GM18508 (cell line): ENCODE measurements around the gene TMEM150B.
"Not testable (repeated sequence)": the region's sequence is repeated elsewhere in the genome, so short reads cannot be mapped to it uniquely, and the experiment has no call there.

Source experiments
- ATAC-seq: cut with Tn5 transposase; IDR thresholded peaks from one replicate; pipeline ENCODE4 v1.9.1; 2021; ENCODE audit warnings: moderate number of reproducible peaks; ENCODE audit not compliant: insufficient read depth, unreplicated experiment

The TMEM150B gene

DNA sequence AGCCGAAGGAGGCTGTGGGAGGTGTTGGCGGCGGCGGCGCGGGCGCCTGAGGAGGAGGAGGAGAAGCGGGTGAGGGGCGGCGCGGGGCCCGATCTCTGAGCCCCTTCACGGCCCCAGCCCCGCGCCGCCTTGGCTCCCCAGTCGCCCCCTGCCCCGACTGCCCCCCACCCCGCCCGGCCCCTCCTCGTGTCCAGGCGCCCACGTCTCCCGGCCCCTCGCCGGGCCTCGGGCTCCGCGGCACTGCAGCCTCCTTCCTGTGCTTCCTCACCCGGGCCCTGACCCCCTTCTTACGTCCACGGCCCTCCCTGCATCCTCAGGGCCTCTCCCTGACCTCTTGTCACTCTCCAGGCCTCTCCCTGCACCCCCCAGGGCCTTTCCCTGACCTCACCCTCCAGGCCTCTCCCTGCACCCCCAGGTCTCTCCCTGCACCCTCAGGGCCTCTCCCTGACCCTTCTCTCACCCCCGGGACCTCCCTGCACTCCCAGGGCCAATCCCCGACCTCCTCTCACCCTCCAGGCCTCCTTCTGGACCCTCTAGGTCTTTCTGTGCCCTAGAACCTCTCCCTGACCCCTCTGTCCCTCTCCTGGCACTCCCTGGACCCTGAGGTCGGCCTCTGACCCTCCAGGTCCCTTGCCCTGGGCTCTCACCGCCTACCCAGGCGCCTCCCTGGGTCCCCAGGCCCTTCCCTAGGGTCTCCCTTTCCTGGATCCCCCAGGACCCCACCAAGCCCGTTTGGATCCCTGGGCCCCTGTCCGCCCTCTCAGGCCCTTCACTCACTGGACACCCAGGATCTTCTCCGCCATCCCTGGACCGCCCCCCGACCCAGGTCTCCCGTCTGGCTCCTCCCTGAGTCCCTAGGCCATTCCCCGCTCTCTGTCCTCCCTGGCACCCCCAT lies 15.0 kb upstream of the TMEM150B start:
- no peak for ATAC-seq

DNA sequence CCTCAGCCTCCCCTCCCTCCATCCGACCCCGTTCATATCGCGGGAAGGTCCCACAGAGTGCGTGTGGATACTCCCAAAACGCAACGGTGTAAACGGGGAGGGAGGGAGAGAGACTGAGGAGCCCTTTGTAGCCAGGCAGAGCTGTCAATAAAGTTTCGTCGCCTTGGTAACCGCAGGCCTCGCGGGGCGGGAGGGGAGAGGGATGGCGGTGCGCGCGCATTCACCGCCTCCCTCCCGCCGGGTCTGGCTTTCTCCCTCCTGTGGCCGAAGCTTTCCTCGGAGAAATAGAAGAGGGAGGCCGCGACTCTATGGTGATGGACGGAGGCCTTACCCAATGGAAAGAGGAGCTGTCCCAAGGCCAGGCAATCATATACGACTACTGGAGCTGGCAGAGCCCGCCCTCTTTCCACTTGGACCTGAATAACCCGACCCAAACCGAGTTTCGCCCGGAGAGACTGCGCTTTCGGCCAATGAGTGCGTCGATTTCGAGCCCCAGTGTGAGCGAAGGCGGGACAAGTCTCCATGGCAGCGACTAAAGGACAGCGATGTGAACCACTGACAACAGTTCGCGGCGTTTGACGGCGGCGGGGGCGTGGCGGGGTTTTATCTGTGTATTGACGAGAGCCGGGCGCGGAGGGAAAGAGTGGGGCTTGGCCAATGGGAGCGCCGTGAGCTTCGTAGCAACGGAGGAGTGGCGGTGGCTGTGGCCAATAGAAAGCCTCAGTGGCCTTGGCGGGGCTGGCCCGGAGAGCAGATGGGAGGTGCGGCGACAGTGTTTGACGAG lies 14.2 kb upstream of the TMEM150B start, which contains the start of gene KMT5C:
KMT5C (plus strand) TSS at position 772 of the 784 bp plus-strand sequence. CDS start 2,061 bp downstream, outside the sequence.
- ATAC-seq, result peak; percentile 81

DNA sequence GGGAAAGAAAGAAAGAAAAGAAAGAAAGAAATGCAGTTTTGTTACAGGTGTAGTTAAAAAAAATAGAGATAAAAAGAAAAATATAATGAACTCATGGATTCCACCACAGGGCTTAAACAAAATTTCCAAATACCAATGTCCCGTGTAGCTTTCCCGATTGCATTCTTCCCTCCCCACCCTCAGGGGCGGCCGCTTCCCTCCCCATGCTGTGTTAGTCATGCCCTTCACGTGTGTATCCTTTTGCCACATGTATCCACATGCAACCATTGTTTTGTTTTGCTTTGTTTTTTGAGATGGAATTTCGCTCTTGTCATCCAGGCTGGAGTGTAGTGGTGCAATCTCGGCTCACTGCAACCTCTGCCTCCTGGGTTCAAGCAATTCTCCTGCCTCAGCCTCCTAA lies 11.0 kb upstream of the TMEM150B start:
- no peak for ATAC-seq

DNA sequence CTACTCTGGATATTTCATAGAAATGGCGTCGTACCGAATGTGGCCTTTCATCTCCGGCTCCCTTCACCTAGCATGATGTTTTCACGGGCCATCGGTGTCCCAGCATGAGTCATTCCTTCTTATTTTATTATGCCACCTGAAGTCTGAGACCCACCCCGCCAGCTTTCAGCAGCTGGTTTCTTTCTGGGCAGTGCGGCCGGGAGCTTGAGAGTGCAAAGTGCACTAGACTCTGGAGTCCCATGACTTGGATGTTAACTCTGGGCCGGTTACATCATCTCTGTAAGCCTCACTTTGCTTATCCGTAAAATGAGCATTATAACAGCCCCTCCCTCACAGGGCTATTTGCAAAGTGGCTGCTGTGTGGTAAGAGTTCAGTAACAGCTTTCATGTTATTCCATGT lies 8.7 kb upstream of the TMEM150B start:
- ATAC-seq, result no peak

DNA sequence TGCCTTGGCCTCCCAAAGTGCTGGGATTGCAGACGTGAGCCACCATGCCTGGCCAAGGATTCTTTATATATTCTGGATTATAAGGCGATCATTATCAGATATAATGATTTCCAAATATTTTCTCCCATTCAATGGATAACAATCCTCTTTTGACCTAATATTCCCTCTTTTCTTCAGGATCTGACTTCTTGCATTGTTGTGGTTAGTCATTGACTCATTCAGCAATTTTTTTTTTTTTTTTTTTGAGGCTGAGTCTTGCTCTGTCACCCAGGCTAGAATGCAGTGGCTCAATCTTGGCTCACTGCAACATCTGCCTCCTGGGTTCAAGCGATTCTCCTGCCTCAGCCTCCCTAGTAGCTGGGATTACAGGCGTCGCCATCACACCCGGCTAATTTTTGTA lies 4.7 kb upstream of the TMEM150B start:
- not testable (repeated sequence) for ATAC-seq

DNA sequence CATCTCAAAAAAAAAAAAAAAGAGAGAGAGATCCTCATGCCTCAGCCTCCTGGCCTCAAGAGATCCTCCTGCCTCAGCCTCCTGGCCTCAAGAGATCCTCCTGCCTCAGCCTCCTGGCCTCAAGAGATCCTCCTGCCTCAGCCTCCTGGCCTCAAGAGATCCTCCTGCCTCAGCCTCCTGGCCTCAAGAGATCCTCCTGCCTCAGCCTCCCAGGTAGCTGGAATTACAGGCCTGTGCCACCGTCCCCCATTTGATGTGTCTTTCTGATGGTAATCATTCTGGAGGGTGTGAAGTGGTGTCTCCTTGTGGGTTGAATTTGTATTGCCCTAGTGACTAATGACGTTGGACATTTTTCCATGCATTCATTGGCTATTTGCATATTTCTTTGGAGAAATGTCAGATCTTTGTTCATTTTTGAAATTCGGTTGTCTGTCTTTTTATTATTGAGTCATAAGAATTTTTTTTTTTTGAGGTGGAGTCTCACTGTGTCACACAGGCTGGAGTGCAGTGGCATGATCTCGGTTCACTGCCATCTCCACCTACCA lies 3.7 kb upstream of the TMEM150B start:
- not testable (repeated sequence) for ATAC-seq

DNA sequence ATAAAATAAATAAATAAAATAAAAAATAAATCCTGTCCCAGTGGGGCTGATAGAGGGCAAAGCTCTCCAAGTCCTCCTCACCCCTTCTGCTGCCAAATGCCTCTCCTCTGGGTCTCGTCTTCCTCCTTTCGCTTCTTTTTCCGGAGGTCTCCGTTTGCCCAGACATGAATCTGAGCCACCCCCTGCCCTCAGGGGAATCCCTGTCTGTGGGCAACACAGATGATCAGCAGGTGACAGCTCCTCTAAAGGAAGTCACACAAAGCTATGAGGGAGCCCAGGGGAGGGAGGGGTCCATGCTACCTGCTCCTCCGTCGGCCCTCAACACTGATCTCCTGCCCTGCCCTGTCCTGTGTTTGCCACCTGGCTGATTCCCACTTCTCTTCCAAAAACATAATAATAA lies 479 bp downstream of the TMEM150B start:
- no peak for ATAC-seq

DNA sequence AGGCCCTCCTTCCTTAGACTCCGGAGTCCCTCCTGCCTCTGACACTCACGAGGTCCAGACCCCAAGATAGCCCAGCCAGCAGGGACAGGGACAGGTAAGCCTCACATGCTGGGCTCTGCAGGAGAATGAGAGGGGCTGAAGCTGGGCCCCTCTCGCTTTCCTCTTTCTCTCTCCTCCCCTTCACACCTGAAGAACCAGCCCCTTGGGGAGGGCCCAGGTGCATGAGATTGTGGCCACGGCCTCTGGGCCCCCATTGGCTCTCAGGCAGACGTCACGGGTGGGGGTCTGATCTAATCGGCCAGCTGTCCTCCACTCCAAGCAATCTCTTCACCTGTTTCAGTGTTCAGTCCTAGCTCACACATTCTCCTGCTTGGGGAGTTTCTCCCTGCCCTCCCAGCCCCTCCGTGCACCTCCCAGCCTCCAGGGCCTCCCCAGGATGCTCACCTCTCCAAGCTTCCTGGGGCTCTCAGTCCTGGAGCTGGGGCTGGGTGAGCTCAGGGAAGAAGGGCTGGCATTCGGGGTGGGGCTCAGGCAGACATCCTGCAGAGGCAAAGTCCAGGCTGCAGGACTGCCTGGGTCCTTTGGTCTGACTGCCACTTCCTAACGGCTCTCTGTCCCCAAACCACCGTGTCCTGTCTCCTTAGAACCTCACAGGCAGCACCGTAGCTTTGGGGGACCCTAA lies 2.8 kb downstream of the TMEM150B start:
- no peak for ATAC-seq

DNA sequence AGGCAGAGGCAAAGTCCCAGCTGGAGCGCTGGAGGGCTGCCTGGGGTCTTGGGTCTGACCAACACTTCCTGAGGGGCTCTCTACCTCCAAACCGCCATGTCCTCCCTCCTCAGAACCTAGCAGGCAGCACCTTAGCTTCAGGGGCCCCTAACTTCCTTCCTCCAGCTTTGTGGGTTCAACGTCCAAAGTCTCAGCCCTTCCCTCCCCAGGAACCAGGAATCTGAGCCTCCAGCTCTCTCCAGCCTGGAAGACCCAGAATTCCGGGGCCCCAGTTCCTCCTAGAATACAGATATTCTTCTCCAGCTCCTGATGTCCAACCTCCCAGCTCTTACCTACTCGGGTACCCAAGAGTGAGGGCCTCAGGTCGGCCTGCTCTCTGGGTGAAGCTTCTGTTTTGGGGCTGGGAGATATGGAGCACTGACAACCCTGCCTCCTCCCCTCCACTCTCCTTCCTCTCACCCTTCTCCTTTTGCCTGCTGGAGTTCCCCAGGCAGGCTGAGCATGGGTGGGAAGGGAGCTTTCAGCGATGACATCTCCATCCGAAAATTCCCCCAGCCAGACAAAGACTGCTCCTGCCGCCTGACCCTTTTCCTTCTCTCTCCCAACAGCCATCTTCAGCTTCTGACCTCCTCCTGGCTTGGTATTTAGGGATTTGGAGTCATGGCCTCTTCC lies 3.5 kb downstream of the TMEM150B start:
- no peak for ATAC-seq

DNA sequence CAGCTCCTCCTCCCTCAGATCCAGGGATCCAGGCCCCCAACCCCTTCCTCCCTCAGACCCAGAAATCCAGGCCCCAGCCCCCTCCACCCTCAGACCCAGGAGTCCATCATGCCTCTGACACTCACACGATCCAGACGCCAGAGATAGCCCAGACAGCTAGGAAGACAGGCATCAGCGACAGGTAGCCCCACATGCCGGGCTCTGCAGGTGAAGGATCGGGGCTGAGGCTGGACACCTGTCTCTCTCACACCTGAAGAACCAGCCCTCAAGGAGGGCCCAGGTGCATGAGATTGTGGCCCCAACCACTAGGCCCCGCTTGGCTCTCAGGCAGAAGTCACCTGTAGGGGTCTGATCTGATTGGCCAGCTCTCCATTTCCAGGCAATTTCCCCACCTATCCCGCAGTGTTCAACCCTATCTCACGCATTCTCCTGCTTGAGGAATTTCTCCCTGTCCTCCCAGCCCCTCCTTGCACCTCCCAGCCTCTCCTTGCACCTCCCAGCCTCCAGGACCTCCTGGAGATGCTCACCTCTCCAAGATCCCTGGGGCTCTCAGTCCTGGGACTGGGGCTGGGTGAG lies 4.2 kb downstream of the TMEM150B start:
- ATAC-seq, result no peak

DNA sequence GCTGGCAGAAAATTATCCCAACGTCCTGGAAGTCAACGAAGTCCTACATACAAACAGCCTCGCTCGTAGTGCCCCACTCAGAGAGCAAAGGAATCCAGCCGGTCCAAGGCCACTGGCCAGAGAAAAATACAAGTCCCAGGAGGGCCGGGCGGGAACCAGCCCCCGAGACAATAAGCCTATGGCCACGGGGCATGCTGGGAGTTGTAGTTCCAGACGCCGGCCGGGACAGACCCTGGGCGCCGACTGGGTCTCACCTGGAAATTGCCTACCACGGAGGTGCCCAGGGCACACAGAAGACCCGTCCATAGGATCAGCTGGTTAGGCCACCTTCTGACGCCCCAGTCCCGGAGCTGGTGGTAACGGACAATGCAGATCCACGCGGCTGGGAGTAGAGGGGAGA lies 5.4 kb downstream of the TMEM150B start:
- no peak for ATAC-seq

DNA sequence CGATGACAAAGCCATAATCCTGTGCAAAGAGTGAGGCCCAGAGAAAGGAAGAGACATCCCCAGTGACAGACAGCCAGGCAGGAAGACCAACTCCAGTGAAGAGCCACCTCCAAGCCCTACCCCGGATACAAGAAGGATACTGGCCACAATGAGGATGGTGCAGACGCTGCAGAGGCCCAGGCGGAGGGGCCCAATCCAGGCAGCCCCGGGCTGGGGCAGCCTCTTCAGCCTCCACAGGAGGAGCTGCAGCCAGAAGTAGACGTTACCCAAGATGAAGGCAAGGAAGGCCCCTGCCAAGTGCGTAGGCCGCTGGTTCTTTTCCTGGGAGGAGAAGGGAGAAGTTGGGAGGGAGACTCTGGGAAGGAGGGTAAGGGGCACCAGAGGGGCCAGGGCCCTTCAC lies 8.5 kb downstream of the TMEM150B start:
- ATAC-seq, result no peak

DNA sequence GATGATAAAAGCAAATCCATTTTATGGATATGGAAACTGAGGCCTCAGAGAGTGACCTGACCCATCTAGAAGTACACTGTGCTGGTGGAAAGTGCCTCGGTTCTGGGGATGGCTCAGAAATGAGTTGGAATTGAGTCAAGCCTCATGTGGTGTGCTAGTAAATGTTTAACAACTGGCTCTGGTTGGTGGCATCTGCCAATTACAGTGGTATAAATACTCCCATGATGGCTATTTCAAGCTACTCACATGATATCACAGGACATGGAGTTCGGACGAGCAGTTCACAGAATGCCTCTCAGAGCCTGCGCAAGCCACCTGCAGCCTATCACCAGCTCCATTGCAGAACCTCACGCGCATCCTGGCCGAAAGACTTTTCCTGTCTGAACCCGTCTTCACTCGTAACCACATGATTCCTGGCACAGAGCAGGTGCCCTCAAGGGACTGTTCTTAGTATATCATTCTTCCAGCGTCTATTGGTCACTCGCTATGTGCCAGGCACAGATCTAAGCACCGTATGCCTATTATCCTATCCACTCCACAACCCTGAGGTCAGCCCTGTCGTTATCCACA lies 9.1 kb downstream of the TMEM150B start:
- ATAC-seq, result no peak

DNA sequence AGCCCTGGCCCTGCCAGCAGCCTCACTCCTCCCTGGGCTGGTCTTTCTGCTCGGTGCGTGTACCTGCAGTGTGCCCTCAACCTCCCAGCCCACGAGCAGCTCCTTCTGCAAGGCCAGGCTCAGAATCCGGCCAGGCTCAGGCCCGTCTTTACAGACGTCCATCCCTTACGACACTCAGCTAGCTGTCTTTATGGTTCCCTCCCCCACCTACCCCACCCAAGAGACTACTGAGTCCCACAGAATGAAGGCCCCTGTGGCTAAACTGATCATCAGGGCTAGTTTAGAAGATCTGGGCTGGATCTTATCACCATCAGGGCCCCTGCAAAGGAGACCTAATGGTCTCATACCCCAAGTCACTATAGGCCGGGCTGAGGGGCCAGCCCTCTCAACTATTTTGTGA lies 10.7 kb downstream of the TMEM150B start:
- ATAC-seq, result no peak

DNA sequence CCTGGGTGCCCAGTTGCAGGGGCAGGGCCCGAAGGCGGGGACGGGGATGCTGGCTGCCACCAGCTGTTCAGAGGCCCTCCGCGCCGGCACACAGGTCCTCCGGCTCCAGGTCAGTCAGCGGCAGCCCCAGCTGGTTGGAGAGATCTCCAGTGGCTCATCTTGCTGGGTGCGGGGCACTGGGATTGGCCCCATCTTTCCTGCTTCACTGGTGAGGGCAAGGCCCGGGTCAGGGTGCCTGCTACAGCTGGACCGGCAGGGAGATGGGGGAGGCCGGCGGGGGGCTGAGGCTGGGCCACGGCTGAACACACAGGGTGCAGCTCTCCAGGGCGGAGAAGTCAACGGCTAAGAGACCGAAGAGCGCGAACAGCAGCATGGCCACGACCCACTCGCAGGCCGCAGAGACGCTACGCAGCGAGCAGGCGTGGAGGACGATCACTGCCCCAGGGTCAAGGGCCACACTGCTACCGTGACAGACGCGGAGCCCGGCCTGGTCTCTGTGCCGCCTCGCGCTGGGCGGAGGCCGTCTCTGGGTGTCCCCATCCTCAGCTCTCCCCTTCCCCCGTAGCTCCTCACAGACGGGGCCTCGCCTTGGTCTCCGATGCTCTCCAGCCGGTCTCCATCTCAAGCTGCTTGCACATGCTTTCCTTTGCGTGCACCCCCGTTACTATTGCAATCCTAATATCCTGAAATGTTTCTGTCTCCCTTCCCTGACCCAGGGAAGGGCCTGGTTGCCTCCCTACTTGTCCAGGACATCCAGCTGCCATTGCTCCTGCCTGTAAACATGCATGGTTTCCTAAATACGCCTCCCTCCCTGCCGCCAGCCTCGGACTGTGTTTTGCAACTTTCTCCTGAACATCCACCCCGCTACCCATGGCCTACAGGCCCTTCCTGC lies 12.3 kb downstream of the TMEM150B start:
- ATAC-seq, result no peak

DNA sequence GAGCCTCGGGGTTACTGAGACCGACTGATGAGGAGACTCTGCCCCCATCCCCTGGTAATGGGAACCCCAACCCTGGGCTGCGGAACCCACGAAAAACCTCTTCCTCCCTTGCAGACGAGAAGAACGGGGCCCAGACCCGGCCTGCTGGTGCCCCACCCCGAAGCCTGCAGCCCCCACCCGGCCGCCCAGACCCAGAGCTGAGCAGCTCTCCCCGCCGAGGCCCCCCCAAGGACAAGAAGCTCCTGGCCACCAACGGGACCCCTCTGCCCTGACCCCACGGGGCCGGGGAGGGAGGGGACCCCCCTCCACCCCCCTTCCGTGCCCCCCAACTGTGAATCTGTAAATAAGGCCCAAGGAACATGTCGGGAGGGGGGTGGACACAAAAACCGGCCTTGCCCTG lies 13.3 kb downstream of the TMEM150B start:
- no peak for ATAC-seq

DNA sequence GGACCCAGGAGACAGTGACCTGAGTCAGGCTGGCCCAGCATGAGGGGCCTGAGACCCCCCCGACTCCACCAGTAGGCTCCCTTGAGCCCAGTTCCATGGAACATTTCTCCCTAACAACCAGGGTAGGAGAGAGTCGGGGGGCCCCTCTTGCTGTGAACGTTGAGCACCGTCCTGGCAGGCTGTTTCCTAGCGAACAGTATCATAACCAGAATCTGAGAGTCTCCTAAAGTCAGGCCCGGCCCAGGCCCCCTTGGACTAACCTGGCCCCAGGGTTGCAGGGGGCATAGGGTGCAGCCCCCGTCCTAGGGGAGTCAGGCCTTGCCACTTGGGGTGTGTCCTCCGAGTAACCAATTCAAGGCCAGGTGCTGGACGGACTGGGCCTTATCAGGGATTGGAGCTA lies 13.7 kb downstream of the TMEM150B start:
- no peak for ATAC-seq

DNA sequence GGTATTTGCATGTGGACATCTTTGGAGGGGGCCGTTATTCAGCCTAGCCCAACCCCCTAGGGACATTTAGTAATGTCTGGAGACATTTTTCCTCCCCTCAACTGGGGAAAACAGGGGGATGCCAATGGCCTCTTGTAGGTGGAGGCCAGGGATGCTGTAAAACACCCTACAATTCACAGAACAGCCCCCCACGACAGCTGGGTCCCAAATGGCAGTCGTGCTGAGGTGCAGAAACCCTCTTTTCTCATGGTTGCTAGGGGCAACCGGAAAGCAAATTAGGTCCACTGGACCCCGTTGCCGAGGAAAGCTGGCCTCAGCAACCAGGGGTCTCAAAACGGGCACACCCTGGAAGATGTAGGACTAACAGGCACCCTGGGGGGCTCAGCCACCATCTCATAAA lies 14.6 kb downstream of the TMEM150B start:
- ATAC-seq, result no peak
